ENCODE data around the gene TIGD2.

TIGD2 gene

DNA sequence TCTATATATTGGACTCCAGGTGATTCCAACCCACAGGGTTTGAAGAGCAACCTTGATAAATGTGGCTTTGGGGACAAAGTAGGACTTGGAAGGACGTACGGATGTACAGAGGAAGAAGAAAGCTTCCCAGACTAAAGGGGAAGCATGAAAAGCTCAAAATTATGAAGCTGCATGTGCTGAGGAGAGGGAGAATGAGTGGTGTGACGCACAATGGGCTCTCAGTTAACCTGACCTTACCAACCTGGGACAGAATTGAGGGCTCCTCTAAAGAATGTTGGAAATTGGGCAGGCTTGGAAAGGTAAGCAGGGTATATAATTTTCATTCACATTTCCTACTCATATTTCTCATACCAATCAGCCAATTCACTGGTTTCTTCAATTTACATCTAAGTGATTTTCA is 10.5 kb upstream of the TIGD2 start:
- no peak overlapping the region for H3K4me3 ChIP-seq (ENCODE audit: low read depth, low read length)
- TF ChIP-seq MYC (IDR thresholded peaks at IDR 0.05; ENCODE audit: low read depth, low read length) (no peak), POLR2A (IDR thresholded peaks at IDR 0.05; ENCODE audit: extremely low read depth, insufficient read length) (no peak)
- TF ChIP-seq, protein P1, sequence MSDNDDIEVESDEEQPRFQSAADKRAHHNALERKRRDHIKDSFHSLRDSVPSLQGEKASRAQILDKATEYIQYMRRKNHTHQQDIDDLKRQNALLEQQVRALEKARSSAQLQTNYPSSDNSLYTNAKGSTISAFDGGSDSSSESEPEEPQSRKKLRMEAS (IDR thresholded peaks at IDR 0.05; ENCODE audit: low read depth, low read length): no peak
- TF ChIP-seq, protein P2, sequence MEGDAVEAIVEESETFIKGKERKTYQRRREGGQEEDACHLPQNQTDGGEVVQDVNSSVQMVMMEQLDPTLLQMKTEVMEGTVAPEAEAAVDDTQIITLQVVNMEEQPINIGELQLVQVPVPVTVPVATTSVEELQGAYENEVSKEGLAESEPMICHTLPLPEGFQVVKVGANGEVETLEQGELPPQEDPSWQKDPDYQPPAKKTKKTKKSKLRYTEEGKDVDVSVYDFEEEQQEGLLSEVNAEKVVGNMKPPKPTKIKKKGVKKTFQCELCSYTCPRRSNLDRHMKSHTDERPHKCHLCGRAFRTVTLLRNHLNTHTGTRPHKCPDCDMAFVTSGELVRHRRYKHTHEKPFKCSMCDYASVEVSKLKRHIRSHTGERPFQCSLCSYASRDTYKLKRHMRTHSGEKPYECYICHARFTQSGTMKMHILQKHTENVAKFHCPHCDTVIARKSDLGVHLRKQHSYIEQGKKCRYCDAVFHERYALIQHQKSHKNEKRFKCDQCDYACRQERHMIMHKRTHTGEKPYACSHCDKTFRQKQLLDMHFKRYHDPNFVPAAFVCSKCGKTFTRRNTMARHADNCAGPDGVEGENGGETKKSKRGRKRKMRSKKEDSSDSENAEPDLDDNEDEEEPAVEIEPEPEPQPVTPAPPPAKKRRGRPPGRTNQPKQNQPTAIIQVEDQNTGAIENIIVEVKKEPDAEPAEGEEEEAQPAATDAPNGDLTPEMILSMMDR (IDR thresholded peaks at IDR 0.05; ENCODE audit: low read depth, low read length): no peak
- no peak for DNase-seq (ENCODE audit: low read depth)

DNA sequence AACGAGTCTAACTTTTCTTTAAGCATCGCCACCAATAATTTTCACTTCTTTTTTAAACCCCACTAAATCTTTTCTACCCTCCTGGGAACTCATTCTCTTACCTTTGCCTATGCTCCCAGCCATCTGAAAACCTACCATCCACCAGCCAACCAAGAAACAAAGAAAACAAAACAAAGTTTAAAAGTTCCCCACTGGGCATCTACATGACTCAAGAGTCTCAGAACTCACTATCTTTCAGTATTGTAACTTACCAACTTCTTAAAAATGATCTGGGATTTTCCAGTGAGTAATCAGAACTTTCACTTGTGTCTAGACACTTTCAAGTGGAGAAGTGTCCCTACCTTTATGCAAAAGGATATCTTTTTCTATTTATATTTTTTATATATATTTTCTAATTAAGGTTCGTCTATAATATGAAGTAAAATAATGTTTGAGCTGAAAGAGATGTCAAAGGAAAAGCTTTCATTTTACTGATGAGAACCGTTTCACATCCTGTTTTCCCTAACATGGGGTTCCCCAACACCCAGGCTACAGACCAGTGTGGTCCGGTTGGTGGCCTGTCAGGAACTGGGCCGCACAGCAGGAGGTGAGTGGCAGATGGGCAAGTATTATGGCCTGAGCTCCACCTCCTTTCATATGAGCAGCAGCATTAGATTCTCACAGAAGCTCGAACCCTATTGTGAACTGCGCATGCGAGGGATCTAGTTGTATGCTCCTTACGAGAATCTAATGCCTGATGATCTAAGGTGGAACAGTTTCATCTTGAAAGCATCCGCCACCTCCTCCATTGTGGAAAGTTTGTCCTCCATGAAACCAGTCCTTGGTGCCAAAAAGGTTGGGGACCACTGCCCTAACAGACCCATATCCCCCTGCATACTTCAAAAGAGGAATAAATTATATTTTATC is 9.8 kb upstream of the TIGD2 start:
- TF ChIP-seq, protein P1 (IDR thresholded peaks at IDR 0.05; ENCODE audit: low read depth, low read length): no peak
- TF ChIP-seq MYC (IDR thresholded peaks at IDR 0.05; ENCODE audit: low read depth, low read length): no peak
- no peak for TF ChIP-seq POLR2A (IDR thresholded peaks at IDR 0.05; ENCODE audit: extremely low read depth, insufficient read length)
- TF ChIP-seq, protein P2 (IDR thresholded peaks at IDR 0.05; ENCODE audit: low read depth, low read length): no peak
- DNase-seq (ENCODE audit: low read depth): no peak
- no peak overlapping the region for H3K4me3 ChIP-seq (ENCODE audit: low read depth, low read length)

DNA sequence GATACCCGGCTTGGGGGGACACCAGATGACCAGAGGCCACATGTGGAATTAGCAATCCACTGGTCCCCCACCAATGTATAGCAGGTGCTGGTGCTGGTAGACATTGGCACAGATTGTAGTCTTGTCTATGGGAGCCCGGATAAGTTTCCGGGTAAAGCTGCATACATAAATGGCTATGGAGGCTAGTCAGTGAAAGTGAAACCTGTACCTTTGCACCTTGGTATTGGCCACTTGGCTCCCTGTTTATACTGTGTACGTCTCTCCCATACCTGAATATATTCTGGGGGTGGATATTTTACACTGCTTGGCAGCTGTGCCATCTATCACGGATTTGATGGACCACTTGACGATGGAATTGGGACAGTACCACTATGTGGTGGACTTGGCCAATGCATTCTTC is 5.6 kb upstream of the TIGD2 start:
- no peak for DNase-seq (ENCODE audit: low read depth)
- TF ChIP-seq POLR2A (IDR thresholded peaks at IDR 0.05; ENCODE audit: extremely low read depth, insufficient read length) (no peak), MYC (IDR thresholded peaks at IDR 0.05; ENCODE audit: low read depth, low read length) (no peak)
- TF ChIP-seq, protein P2 (IDR thresholded peaks at IDR 0.05; ENCODE audit: low read depth, low read length): no peak
- TF ChIP-seq, protein P1 (IDR thresholded peaks at IDR 0.05; ENCODE audit: low read depth, low read length): no peak
- H3K4me3 ChIP-seq (ENCODE audit: low read depth, low read length): no peak overlapping the region

DNA sequence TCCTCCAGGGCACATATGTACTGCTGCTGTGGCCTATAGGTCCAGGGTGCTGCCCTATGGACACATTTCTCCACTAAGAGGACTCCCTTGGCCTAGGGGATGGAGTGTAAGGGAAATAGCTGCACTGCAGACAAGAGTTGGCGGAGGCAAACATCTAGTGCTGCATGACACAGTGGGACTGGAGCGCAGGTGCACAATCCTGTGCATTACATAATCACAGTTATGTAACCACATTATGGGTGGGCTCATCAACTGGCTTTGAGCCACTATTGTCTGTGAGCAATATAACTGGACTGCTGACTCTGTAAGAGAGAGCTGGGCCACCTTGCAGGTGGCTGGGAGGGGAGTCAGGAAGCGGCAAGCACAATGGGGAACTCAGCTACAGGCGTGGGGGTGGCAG is 3.2 kb upstream of the TIGD2 start:
- no peak overlapping the region for H3K4me3 ChIP-seq (ENCODE audit: low read depth, low read length)
- peak; percentile 22 for DNase-seq (ENCODE audit: low read depth)
- TF ChIP-seq, protein P2 (IDR thresholded peaks at IDR 0.05; ENCODE audit: low read depth, low read length): no peak
- TF ChIP-seq, protein P1 (IDR thresholded peaks at IDR 0.05; ENCODE audit: low read depth, low read length): no peak
- TF ChIP-seq POLR2A (IDR thresholded peaks at IDR 0.05; ENCODE audit: extremely low read depth, insufficient read length) (no peak), MYC (IDR thresholded peaks at IDR 0.05; ENCODE audit: low read depth, low read length) (no peak)

DNA sequence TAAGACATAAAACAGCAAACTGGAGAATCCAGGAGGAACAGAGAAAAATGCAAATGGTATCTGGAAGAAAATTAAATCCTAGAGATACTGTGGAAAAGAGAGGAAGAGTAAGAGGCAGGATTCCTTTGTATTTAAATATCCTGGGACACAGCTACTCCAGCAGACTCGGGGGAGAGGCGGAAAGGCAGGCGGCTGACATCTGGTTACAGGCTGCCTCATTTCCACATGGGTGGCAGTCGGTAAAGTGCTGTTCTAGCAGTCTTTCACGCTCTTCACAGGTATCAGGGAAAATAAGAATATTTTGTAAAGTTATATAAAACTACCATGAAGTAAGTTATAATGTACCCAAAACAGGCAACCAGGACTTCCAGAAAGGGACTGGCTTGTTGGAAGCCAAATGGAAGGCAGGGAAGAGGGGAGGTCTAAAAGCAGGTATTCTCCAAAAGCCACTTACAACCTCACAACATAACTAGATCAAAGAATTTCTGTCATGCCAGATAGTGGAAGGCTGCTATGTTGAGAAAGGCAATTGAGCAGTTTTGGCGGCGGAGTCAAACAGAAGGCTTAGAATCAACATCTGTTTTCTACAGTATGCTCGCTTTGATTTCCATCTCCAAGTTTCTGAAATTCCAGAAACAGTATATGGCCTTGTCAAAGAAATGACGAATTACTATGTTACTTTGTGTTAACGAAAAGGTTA is 1.3 kb upstream of the TIGD2 start:
- DNase-seq (ENCODE audit: low read depth): no peak
- no peak overlapping the region for H3K4me3 ChIP-seq (ENCODE audit: low read depth, low read length)
- no peak for TF ChIP-seq POLR2A (IDR thresholded peaks at IDR 0.05; ENCODE audit: extremely low read depth, insufficient read length)
- no peak for TF ChIP-seq MYC (IDR thresholded peaks at IDR 0.05; ENCODE audit: low read depth, low read length)
- TF ChIP-seq, protein P2 (IDR thresholded peaks at IDR 0.05; ENCODE audit: low read depth, low read length): no peak
- TF ChIP-seq, protein P1 (IDR thresholded peaks at IDR 0.05; ENCODE audit: low read depth, low read length): no peak
